K562 (cell line): ENCODE results near the gene POU2F3. TPM values are rescaled to one million over a fixed set of nuclear protein-coding genes. Genes with fewer than 3 reads are reported as not detected.

Experiments used
- ATAC-seq: fragments of 200-7000 bp; cut with Tn5 transposase; 3 replicates; pipeline ENCODE4 v1.9.1; 2020; ENCODE audit warnings: moderate library complexity
- BruUV-seq: library from RNA; stranded (reverse); fragments of 400-500 nt; replicated peaks from 2 replicates; lab custom pipeline; 2021; lab: Mats Ljungman, UMichigan
- CTCF ChIA-PET: fragments of 300-600 bp; formaldehyde crosslinking; extraction: SDS; loops from one replicate; lab custom pipeline; 2021; ENCODE audit warnings: low intra/inter-chr PET ratio; lab: Yijun Ruan, JAX
- POLR2A ChIA-PET: fragments of 300-600, 350-650 bp; sonication (Branson Sonifier 250); formaldehyde crosslinking; extraction: SDS; loops from one replicate; lab custom pipeline; 2021; ENCODE audit warnings: antibody characterized with exemption, inconsistent platforms; lab: Yijun Ruan, JAX
- DNase-seq, 4 experiments: peaks; one replicate each; pipeline versions ENCODE4 v3.0.0 to v3.0.0-alpha.2; 2011 to 2018; ENCODE audit warnings: low spot score in 3 of 4, mixed read lengths in 3 of 4; ENCODE audit errors: extremely low read depth in 1 of 4
- FAIRE-seq: peaks from 2 replicates; lab custom pipeline; 2011; peaks lifted over from hg19 to GRCh38; lab: Jason Lieb, UNC
- H2AFZ ChIP-seq: 2 replicates; pipeline ENCODE4 v1.6.0; 2011; ENCODE audit warnings: low read depth, low read length, control low read depth, inconsistent platforms
- H3K27ac ChIP-seq: fragments of 200-600 bp; 3 replicates; pipeline ENCODE4 v1.8.0; 2011; ENCODE audit warnings: low read depth, mild to moderate bottlenecking, control low read depth, inconsistent platforms, low read length, moderate library complexity, mixed read lengths; ENCODE audit errors: extremely low read depth
- H3K27me3 ChIP-seq, 2 experiments: fragments of 300-600 bp in 1 of 2; 2 replicates in 1 of 2; 3 replicates in 1 of 2; pipeline versions ENCODE4 v1.6.0 to v1.8.0; 2011; ENCODE audit warnings: inconsistent platforms in 2 of 2, low read length in 2 of 2, mild to moderate bottlenecking in 1 of 2, mixed read lengths in 1 of 2, moderate library complexity in 1 of 2; ENCODE audit not compliant: control insufficient read depth in 2 of 2, insufficient read depth in 2 of 2
- H3K36me3 ChIP-seq: fragments of 300-600 bp; 3 replicates; pipeline ENCODE4 v1.8.0; 2011; ENCODE audit warnings: mild to moderate bottlenecking, low read length, inconsistent platforms; ENCODE audit not compliant: control insufficient read depth, insufficient read depth
- H3K4me1 ChIP-seq, 2 experiments: fragments of 200-600 bp in 1 of 2; replicated peaks in 1 of 2; 2 replicates in 1 of 2; 3 replicates in 1 of 2; pipeline versions ENCODE4 v1.5.1 to v1.8.0; 2011; ENCODE audit warnings: inconsistent platforms in 2 of 2, low read length in 2 of 2, mild to moderate bottlenecking in 1 of 2, mixed read lengths in 1 of 2, moderate library complexity in 1 of 2; ENCODE audit not compliant: control insufficient read depth in 2 of 2, insufficient read depth in 2 of 2
- H3K4me2 ChIP-seq: 2 replicates; pipeline ENCODE4 v1.6.1; 2011; ENCODE audit warnings: low read length, control low read depth, inconsistent platforms, mixed read lengths; ENCODE audit not compliant: insufficient read depth
- H3K4me3 ChIP-seq: fragments of 200-600 bp; sonication (generic), shearing (Covaris generic); 2 replicates; pipeline ENCODE4 v1.5.1; 2016; ENCODE audit warnings: control low read depth, inconsistent platforms
- H3K79me2 ChIP-seq: fragments of 200-600 bp; 3 replicates; pipeline ENCODE4 v1.8.0; 2011; ENCODE audit warnings: low read length, inconsistent platforms; ENCODE audit not compliant: control insufficient read depth, insufficient read depth
- H3K9ac ChIP-seq, 2 experiments: 2 replicates each; pipeline versions ENCODE4 v1.6.0 to v1.6.1; 2011; ENCODE audit warnings: low read depth in 2 of 2, low read length in 2 of 2, control low read depth in 1 of 2, inconsistent platforms in 1 of 2, mild to moderate bottlenecking in 1 of 2, mixed read lengths in 1 of 2; ENCODE audit not compliant: insufficient read depth in 1 of 2
- H3K9me1 ChIP-seq: one replicate; pipeline ENCODE4 v1.6.0; 2011; ENCODE audit warnings: inconsistent platforms, mild to moderate bottlenecking, low read length, moderate library complexity; ENCODE audit not compliant: control insufficient read depth, insufficient read depth
- H3K9me3 ChIP-seq: replicated peaks from 2 replicates; pipeline ENCODE4 v1.5.1; 2011; ENCODE audit warnings: low read depth, low read length, inconsistent platforms; ENCODE audit not compliant: control insufficient read depth, insufficient read depth
- H4K20me1 ChIP-seq: replicated peaks from 2 replicates; pipeline ENCODE4 v1.6.1; 2011; ENCODE audit warnings: low read length, inconsistent platforms, mixed read lengths; ENCODE audit not compliant: control insufficient read depth, insufficient read depth
- BCLAF1 ChIP-seq, 2 experiments: fragments of 450-650 bp in 1 of 2; IDR thresholded peaks; 2 replicates each; pipeline ENCODE4 v1.6.1; 2011 to 2017; ENCODE audit warnings: low read depth in 2 of 2, antibody characterized with exemption in 1 of 2, borderline replicate concordance in 1 of 2, low read length in 1 of 2, mild to moderate bottlenecking in 1 of 2, mixed read lengths in 1 of 2; ENCODE audit not compliant: control insufficient read depth in 1 of 2
- ETV6 ChIP-seq, 3 experiments: fragments of 150-350 bp in 1 of 3; sonication (generic) in 1 of 3; formaldehyde crosslinking in 1 of 3; IDR thresholded peaks; 2 replicates each; pipeline versions ENCODE4 v1.6.1 to v1.8.0; 2014 to 2022; ENCODE audit warnings: borderline replicate concordance in 2 of 3, low read depth in 2 of 3, antibody characterized with exemption in 1 of 3, low read length in 1 of 3, mild to moderate bottlenecking in 1 of 3, missing genetic modification reagents in 1 of 3
- MTA2 ChIP-seq: fragments of 450-650 bp; IDR thresholded peaks from 2 replicates; pipeline ENCODE4 v1.6.1; 2016; ENCODE audit warnings: low read depth
- MXD1 ChIP-seq: fragments of 250-450 bp; sonication (Bioruptor Pico); IDR thresholded peaks from 2 replicates; pipeline ENCODE4 v1.8.0; 2021; ENCODE audit warnings: borderline replicate concordance, mild to moderate bottlenecking, moderate library complexity; ENCODE audit not compliant: poor library complexity, severe bottlenecking
- NFRKB ChIP-seq: fragments of 450-650 bp; IDR thresholded peaks from 2 replicates; pipeline ENCODE4 v1.6.1; 2016; ENCODE audit warnings: low read depth
- POLR2AphosphoS5 ChIP-seq: IDR thresholded peaks from 2 replicates; pipeline ENCODE4 v1.6.1; 2011; ENCODE audit warnings: mild to moderate bottlenecking, low read depth, low read length, moderate library complexity; ENCODE audit not compliant: control insufficient read depth, insufficient read depth
- ZC3H4 ChIP-seq: sonication (generic); formaldehyde crosslinking; IDR thresholded peaks from 2 replicates; pipeline ENCODE4 v1.9.0; 2021; ENCODE audit warnings: missing genetic modification reagents, borderline replicate concordance
- ZNF121 ChIP-seq: sonication (generic); formaldehyde crosslinking; conservative IDR thresholded peaks from 2 replicates; pipeline ENCODE4 v1.8.0; 2022; ENCODE audit warnings: missing genetic modification reagents
- WGBS: fragments of 100-300 bp; shearing (Covaris generic); methylation state at CpG from one replicate; pipeline ENCODE4 v1.1.6; 2016; ENCODE audit warnings: low coverage, mixed read lengths; ENCODE audit not compliant: insufficient coverage; ENCODE audit errors: missing lambda C conversion rate; 5-methylcytosine and 5-hydroxymethylcytosine counted together
- in situ Hi-C: fragments of 300-500 bp; cut with MboI; formaldehyde crosslinking; loops from 4 replicates; pipeline ENCODE4 v1.15.0; 2018; ENCODE audit warnings: inconsistent platforms, mixed read lengths
- intact Hi-C: fragments of 100-400 bp; cut with micrococcal nuclease; formaldehyde crosslinking; loops from 2 replicates; pipeline ENCODE4 v1.14.2; 2022
- polyA plus RNA-seq, 8 experiments: library from polyadenylated mRNA; depleted of rRNA in 4 of 8; stranded (reverse) in 5 of 8; unstranded in 3 of 8; fragments of >200 nt; fragmentation: Nextera tagmentation in 2 of 8; fragmentation: Illumina TruSeq in 1 of 8; extraction: Ambion mirVana in 2 of 8; extraction: Trizol in 1 of 8; gene quantifications; 2 replicates each; pipeline versions ENCODE4 v1.2.1 to v1.2.3, GENCODE V29; 2011 to 2014; ENCODE audit warnings: inconsistent platforms in 1 of 8, missing spikeins in 1 of 8
- total RNA-seq, 7 experiments: library from RNA; depleted of rRNA in 6 of 7; stranded (reverse); fragments of >200 nt in 6 of 7; fragmentation: Illumina TruSeq in 2 of 7; extraction: Trizol in 2 of 7; gene quantifications; 2 replicates each; pipeline versions ENCODE4 v1.2.1 to v1.2.3, GENCODE V29; 2011 to 2021; ENCODE audit warnings: low replicate concordance in 1 of 7

Gene POU2F3
- total and polyA plus RNA-seq, 9 of the 15 experiments (the other 6 are each of a cell fraction or from before 2014, with no cell fraction given), result not detected

GRCh38 chr11:120294096-120294495 is 54.2 kb downstream of the POU2F3 start (continued):
- no peak for TF ChIP-seq MXD1 (CRISPR knock-in tag)
- no peak for TF ChIP-seq ZNF121
- TF ChIP-seq, all 486 proteins: peak for 0

- H3K9me1 ChIP-seq, result no peaks in the 10 kb centered on the region
- no peaks in the 10 kb centered on the region for H3K79me2 ChIP-seq
- 0% methylated on average over 4 of the region's 4 CpGs for WGBS
- no peak overlapping the region for H3K4me3 ChIP-seq
- no peak for FAIRE-seq
- H3K27me3 ChIP-seq, result peaks cover 34 to 48% of the 10 kb centered on the region in 2 experiments
- H3K9ac ChIP-seq, result no peak overlapping the region
- no peak for DNase-seq
- H4K20me1 ChIP-seq, result no peaks in the 10 kb centered on the region
- intact Hi-C loops, result no loop called here
- H3K27ac ChIP-seq, result no peak overlapping the region
- no peak for ATAC-seq
- in situ Hi-C loops, result no loop called here
- no peaks in the 10 kb centered on the region for H3K9me3 ChIP-seq
- H3K4me2 ChIP-seq, result no peak overlapping the region
- no peaks in the 10 kb centered on the region for H3K36me3 ChIP-seq
- ChIA-PET CTCF (no interaction called here), POLR2A (no interaction called here)
- no TSS peak for BruUV-seq
- H3K4me1 ChIP-seq, result no peaks in the 10 kb centered on the region
- no peak overlapping the region for H2AFZ ChIP-seq
- no peak for TF ChIP-seq POLR2AphosphoS5
- TF ChIP-seq BCLAF1 (IDR thresholded peaks at IDR 0.05; ENCODE audit: borderline replicate concordance in 1 of 2, control insufficient read depth in 1 of 2, low read depth in 2 of 2, low read length in 1 of 2), result no peak
- TF ChIP-seq NFRKB, result no peak
- no peak for TF ChIP-seq ZC3H4 (CRISPR knock-in tag)
- no peak for TF ChIP-seq ETV6 (IDR thresholded peaks at IDR 0.05; ENCODE audit: borderline replicate concordance in 1 of 2, low read depth in 2 of 2, low read length in 1 of 2)
- no peak for TF ChIP-seq ETV6 (CRISPR knock-in tag; IDR thresholded peaks at IDR 0.05; ENCODE audit: borderline replicate concordance)
- no peak for TF ChIP-seq MTA2
These were observed 55.2 kb downstream of the POU2F3 start for GRCh38 chr11:120295099-120295498.
